ENCODE measurements around the gene CYP2B6.

DNA sequence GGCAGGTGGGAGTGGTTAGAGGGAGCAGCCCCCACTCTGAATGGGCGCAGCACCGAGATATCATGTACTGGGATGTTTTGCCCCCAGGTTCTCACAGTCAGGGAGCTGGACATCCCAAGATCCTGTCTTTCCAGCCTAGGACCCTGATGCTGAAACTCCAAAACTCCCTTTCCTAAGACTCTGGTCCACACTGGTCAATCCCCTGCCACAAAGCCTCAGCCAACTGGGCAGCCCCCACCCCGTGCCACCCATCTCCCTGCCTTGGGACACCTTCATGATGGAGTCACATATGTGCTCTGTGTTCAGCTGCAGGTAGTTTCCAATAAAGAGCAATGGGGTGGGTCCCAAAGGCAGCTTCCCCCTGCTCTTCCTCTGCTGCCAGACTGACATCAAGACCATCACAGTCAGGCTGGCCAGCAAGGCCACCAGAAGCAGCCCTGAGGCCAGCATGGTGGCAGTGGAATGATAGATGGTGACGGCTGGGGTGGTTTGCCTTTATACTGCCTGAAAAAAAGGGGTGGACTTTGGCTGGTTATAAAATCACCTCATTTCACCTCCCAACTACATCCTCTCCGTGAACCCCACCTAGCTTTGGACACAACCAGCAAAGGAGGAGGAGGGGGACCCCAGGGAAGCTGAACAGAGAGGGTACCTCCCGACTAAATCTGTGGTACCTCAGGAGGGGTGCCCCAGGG lies 36.3 kb downstream of the CYP2B6 start:
- TF ChIP-seq TAF1 (IDR thresholded peaks at IDR 0.05; ENCODE audit: borderline replicate concordance, low read depth, low read length) (no peak), POLR2A (IDR thresholded peaks at IDR 0.05; ENCODE audit: low read depth, low read length) (no peak), POLR2AphosphoS5 (IDR thresholded peaks at IDR 0.05; ENCODE audit: low read depth, low read length) (no peak)
